ENCODE results near the gene ERVW-1.

Gene ERVW-1

DNA sequence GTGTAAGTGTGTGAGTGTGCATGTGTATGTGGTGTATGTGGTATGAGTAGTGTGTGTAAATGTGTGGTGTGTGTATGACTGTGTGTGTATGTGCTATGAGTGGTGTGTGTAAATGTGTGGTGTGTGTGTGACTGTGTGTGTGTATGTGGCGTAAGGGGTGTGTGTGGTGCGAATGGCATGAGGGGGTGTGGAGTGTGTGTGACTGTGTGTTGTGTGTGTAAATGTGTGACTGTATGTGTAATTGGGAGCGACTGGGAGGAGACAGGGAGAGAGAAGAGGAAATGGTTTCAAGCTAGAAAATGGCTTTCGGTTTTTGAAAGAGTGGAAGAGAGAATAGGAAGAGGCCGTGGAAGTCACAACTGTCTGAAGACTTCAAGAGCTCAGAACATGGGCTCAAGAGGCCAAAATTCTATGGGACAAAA, 54.0 kb downstream of the ERVW-1 start:
- no peak for DNase-seq

DNA sequence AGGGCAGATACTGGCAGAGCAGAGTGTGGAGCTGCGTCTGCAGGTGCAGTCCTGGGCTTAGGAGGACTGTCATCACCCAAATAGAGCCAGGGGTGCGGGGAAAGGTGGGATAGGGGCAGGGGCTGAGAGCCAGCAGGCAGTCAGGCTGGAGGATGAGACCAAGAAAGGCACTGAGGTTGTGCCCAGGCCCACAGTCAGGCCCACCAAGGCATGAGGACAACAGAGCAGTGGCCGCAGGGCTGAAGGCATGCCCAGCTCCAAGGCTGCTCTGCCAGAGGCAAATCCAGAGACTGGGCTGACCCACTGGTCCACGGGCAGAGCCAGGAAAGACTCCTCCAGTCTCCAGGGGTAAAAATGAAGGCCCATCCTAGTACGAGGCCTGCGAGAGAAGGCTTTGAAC, 54.8 kb downstream of the ERVW-1 start:
- no peak for DNase-seq

DNA sequence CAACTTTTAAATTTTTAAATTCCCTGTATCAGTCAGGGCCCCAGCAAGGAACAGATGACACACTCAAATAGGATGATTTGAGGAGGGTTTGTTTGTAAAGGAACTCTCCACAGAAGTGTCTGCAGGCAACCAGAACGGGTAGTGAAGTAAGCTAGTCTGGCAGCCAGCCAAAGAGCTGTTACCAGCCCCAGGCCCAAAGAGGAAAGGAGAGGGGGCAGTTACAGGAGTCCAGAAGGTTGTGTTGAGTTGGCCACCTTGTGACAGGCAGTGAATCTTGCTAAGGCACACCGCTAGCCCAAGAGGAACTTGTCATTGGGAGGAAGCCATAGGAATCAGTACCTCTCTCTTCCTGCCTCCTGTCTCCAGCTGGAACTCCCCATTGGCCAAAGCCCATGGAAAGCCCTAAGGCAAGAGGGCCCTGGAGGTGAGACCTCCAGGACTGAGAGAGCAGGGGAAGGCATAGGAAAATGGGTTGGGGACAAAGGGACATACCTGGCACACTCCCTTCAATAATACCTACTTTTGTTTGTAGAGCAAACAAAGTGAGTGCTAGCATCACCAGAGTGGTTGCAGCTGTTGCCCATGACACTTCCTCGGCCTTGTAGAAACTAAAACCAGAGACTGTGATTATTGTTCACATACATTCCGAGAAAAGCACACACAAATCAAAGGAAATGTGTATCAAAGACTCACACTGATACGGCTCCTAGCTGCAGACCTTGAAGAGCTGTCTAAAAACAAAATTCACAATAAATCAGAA, 55.9 kb downstream of the ERVW-1 start:
- DNase-seq, result no peak

Data from effector CD8-positive, alpha-beta T cell (primary cell).